Stromal cell of bone marrow (primary cell): ENCODE results near the gene ESD.

Experiments used
- DNase-seq: peaks from one replicate; pipeline ENCODE4 v3.0.0-alpha.2; 2012; ENCODE audit warnings: low read depth

The ESD gene

GRCh38 chr13:46745062-46745461 is 51.9 kb downstream of the ESD start:
- DNase-seq = no peak

GRCh38 chr13:46743191-46743590 is 53.8 kb downstream of the ESD start:
- DNase-seq = no peak

GRCh38 chr13:46739447-46740098 is 57.4 kb downstream of the ESD start:
- DNase-seq = no peak

- no peak for DNase-seq
These were observed 58.2 kb downstream of the ESD start for GRCh38 chr13:46738766-46739165.

- DNase-seq = no peak
These were observed 58.9 kb downstream of the ESD start for GRCh38 chr13:46738055-46738454.

GRCh38 chr13:46736541-46737310 is 60.2 kb downstream of the ESD start:
- no peak for DNase-seq

GRCh38 chr13:46735425-46735824 is 61.5 kb downstream of the ESD start:
- DNase-seq = no peak

GRCh38 chr13:46731535-46731934 is 65.4 kb downstream of the ESD start:
- DNase-seq = no peak

- no peak for DNase-seq
These were observed 68.2 kb downstream of the ESD start for GRCh38 chr13:46728777-46729176.

GRCh38 chr13:46726347-46726746 is 70.6 kb downstream of the ESD start:
- no peak for DNase-seq
